K562 (cell line): ENCODE data around the gene TUT1.

Source experiments
- NR3C1 ChIP-seq: sonication (generic); formaldehyde crosslinking; IDR thresholded peaks from 2 replicates; pipeline ENCODE4 v1.8.1; 2022; ENCODE audit warnings: missing genetic modification reagents
- POLR2A ChIP-seq: fragments of 450-650 bp; conservative IDR thresholded peaks from 2 replicates; pipeline ENCODE4 v1.6.1; 2016
- ZNF274 ChIP-seq: IDR thresholded peaks from 2 replicates; pipeline ENCODE4 v1.6.1; 2011; ENCODE audit warnings: low read depth, mild to moderate bottlenecking, low read length, moderate library complexity, borderline replicate concordance

GRCh38 chr11:62613291-62613778 lies 22.0 kb upstream of the TUT1 start:
- TF ChIP-seq ZNF274 (no peak), POLR2A (no peak), NR3C1 (no peak)
